ENCODE data around the gene POLDIP2. TPM values are rescaled to one million over a fixed set of nuclear protein-coding genes. Genes with fewer than 3 reads are reported as not detected.

POLDIP2 gene, protein sequence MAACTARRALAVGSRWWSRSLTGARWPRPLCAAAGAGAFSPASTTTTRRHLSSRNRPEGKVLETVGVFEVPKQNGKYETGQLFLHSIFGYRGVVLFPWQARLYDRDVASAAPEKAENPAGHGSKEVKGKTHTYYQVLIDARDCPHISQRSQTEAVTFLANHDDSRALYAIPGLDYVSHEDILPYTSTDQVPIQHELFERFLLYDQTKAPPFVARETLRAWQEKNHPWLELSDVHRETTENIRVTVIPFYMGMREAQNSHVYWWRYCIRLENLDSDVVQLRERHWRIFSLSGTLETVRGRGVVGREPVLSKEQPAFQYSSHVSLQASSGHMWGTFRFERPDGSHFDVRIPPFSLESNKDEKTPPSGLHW
- total RNA-seq (2014; rRNA removed; shearing (Covaris generic)): 95.1 and 102 TPM in 2 replicates

DNA sequence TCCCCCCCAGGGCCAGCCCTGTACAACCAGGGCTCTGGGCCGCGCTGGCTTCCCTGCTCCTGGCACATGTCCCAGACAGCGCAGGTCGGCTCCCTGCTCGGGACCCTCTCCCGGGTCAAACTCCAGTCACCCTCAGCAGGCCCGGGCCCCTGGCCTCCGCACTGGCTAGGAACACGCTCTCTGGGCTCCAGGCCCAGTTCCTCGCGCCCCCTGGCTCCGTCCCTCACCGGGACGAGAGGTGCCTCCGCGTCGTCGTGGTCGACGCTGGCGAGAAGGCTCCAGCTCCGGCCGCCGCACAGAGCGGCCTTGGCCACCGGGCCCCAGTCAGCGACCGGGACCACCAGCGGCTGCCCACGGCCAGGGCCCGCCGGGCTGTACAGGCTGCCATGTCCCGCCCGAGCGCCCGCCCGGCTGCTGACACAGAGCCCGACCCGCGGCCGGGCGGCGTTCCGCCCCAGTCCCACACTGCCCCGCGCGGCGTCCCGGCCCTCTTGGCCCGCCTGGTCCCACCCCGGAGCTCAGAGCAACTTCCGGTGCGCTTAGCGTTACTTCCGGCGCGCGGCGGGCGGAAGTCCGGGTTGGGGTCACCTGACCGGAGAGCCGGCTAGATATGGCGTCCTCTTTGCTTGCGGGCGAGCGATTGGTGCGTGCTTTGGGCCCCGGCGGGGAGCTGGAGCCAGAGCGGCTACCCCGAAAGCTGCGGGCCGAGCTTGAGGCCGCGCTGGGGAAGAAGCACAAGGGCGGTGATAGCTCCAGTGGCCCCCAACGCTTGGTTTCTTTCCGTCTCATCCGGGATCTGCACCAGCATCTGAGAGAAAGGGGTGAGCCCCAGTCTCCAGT lies at the start of gene POLDIP2:
Gene POLDIP2, minus strand, starts transcription at position 467 of the 840 bp plus-strand sequence. Its CDS starts 79 bp downstream, at position 388.
- DNase-seq: peak; percentile 97
- Histone ChIP-seq H3K27ac (peak within 1 kb of the TSS; percentile 71), H3K4me3 (peak within 1 kb of the TSS; percentile 93), H3K36me3 (peaks cover 39% of the 10 kb centered on the region), H3K4me1 (peaks cover 6% of the 10 kb centered on the region; the same call in 1 of the 2 replicates), H3K27me3 (no peaks in the 10 kb centered on the region), H3K9me3 (replicated peaks) (no peaks in the 10 kb centered on the region)

DNA sequence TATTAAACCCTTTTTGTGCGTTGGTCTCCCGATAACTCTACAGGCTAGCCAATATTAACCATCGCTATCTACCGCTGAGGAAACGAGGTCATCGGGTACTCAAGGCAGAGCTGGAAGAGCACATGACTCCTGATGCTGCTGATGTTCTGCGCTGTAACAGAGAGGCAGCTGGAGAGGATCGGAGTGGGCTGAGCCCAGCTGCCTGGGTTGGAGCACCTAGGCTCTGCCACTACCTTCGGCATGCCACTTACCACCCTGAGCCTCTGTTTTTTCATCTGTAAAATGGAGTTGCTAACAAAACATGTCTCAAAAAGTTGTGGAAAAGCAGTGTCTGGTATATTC lies 49.1 kb upstream of the POLDIP2 start:
- peaks cover 3% of the 10 kb centered on the region; the same call in 1 of the 2 replicates for H3K27me3 ChIP-seq
- peak in 1 of 2 experiments; percentile 35 for DNase-seq
- no peaks in the 10 kb centered on the region for H3K9me3 ChIP-seq (replicated peaks)
- no peaks in the 10 kb centered on the region for H3K36me3 ChIP-seq
- no peak overlapping the region for H3K27ac ChIP-seq
- H3K4me1 ChIP-seq: peaks cover 14% of the 10 kb centered on the region
- peak overlapping the region; percentile 83 for H3K4me3 ChIP-seq

DNA sequence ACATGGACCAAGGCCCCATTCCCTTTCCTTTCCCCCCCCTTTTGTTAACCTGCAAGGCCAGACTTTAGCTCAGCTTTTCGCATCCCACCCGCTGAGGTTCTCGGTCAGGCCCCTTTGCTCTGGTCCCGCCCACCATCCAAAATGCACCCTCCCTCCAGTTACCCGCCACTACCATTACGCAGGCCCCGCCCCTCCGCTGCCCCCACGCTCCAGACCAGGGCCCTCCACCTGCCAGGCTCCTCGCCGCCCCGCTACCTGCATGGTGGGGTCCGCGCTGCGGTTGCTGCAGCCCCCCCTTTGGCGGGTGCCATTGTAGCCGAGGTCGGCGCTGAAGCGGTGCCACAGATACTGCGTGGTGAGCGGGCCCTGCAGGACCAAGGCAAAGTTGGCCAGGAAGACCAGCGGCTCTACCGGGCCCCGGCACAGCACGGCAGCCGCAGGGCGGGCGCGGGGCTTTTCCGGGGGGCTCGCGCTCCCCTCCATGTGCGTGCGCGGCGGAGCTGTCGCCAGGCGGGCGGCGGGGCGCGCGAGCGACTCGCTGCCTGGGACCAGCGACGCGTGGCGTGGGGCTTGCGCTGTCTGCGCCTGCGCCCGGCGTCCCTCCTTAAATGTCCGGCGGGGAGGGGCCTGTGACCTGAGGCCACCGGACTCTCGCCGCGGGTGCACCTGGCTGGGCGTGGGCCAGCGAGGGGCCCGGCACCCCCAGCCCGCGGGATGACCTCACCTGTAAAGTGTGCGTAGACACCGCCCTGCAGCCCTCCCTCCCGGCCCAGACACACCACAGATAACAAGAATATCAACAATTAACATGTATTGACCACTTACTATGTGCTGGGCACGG lies 48.5 kb upstream of the POLDIP2 start, which contains the start of gene SLC46A1:
Gene SLC46A1, minus strand, starts transcription at position 581 of the 841 bp plus-strand sequence. Its CDS starts 98 bp downstream, at position 483.
- Histone ChIP-seq H3K4me3 (peak within 1 kb of the TSS; percentile 83), H3K27me3 (peaks cover 3% of the 10 kb centered on the region; the same call in 1 of the 2 replicates), H3K27ac (peak within 1 kb of the TSS; percentile 7; the same call in 1 of the 2 replicates), H3K4me1 (peaks cover 14% of the 10 kb centered on the region), H3K9me3 (replicated peaks) (no peaks in the 10 kb centered on the region), H3K36me3 (no peaks in the 10 kb centered on the region)
- peak; percentile 73 to 74 for DNase-seq

DNA sequence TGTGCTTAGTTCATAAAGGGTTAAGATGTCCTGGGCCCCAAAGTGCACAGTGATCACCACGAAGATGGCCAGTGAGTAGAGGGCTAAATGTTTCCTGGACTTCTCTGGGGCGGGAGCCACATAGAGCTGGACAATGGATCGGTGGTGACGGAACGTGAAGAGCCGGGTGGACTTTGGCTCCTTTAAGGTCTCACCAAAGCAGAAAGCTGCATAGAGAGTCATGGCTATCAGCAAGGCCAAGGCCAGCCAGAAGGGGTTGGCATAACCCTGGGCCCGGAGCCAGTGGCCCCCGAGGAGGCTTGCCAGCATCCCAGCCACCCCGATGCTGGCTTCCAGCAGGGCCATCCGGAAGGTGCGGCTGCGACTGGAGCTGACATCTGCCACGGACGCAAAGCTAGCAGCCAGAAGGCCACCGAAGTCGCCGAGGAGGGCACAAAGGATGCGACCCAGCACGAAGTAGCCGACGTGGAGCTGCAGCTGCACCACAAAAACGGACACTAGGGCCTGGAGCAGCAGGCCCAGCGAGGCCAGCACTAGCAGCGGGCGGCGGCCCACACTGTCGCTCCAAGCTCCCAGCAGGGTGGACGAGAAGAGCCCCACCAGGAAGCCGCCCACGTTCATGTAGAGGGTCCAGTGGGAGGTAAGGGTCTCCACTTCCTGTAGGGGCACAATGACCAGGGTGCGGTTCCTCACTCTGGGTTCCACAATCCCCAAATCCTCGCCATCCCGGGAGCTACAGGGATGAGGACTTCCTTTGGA lies 47.7 kb upstream of the POLDIP2 start:
- H3K4me1 ChIP-seq: peaks cover 14% of the 10 kb centered on the region
- peak overlapping the region; percentile 83 for H3K4me3 ChIP-seq
- DNase-seq: no peak
- H3K36me3 ChIP-seq: no peaks in the 10 kb centered on the region
- H3K27me3 ChIP-seq: no peaks in the 10 kb centered on the region
- no peak overlapping the region for H3K27ac ChIP-seq
- H3K9me3 ChIP-seq (replicated peaks): no peaks in the 10 kb centered on the region

DNA sequence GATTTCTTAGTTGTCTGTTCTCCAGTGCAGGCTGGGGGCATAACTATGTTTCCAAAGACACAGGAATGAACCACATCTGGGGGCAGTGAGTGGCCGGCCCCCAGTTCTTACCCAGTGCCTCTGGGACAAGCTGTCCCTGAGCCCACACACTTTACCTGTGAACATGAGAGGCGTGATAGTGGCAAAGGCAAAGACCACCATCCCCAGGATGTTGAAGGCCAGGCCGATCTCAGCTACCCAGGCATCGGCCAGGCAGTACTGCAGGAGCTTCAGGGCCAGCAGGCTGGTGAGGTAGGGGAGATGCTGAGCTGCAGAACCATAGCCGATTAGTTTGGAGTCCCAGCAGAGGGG lies 47.1 kb upstream of the POLDIP2 start:
- H3K9me3 ChIP-seq (replicated peaks): no peaks in the 10 kb centered on the region

DNA sequence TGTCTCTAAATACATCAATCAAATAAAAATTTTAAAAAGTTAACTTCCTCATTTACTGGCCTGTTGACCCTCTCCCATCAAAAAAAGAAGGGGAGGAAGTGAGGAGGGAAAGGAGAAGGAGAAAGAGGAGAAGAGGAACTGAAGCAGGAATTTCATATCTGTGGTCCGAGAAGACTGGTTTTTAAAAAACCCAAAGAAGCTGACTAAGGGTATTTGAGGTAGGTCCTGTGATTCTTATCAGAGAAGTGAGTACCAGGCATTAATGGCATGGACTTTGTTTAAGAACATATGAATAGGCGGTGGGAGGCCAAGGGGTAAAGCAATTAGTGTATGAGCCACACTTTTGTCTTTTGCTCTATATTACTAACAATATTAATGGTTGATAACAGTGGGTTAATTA lies 46.7 kb upstream of the POLDIP2 start:
- no peak for DNase-seq
- no peaks in the 10 kb centered on the region for H3K27me3 ChIP-seq
- no peak overlapping the region for H3K4me3 ChIP-seq
- no peaks in the 10 kb centered on the region for H3K9me3 ChIP-seq (replicated peaks)
- peaks cover 14% of the 10 kb centered on the region for H3K4me1 ChIP-seq
- no peak overlapping the region for H3K27ac ChIP-seq
- no peaks in the 10 kb centered on the region for H3K36me3 ChIP-seq

More for the DNA sequence above, 47.1 kb upstream of the POLDIP2 start:
- no peak overlapping the region for H3K4me3 ChIP-seq
- DNase-seq: no peak
- H3K27me3 ChIP-seq: no peaks in the 10 kb centered on the region
- peaks cover 14% of the 10 kb centered on the region for H3K4me1 ChIP-seq
- H3K27ac ChIP-seq: no peak overlapping the region
- no peaks in the 10 kb centered on the region for H3K36me3 ChIP-seq

DNA sequence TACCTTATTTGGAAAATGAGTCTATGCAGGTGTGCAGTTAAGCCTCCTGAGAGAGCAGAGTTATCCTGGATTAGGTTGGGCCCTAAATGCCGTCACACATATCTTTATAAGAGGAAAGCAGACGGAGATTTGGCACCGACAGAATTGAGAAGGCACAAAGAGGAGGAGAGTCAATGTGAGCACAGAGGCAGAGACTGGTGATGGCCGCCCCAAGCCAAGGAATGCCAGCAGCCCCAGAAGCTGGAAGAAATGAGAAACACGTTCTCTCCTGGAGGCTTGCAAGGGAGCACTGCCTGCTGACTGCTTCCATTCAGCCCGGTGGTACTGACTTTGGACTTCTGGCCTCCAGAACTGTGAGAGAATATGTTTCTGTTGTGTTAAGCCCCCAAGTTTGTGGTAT lies 45.5 kb upstream of the POLDIP2 start:
- no peak for DNase-seq
- no peaks in the 10 kb centered on the region for H3K36me3 ChIP-seq
- no peaks in the 10 kb centered on the region for H3K9me3 ChIP-seq (replicated peaks)
- no peaks in the 10 kb centered on the region for H3K27me3 ChIP-seq
- H3K27ac ChIP-seq: no peak overlapping the region
- no peak overlapping the region for H3K4me3 ChIP-seq
- H3K4me1 ChIP-seq: peaks cover 18% of the 10 kb centered on the region

DNA sequence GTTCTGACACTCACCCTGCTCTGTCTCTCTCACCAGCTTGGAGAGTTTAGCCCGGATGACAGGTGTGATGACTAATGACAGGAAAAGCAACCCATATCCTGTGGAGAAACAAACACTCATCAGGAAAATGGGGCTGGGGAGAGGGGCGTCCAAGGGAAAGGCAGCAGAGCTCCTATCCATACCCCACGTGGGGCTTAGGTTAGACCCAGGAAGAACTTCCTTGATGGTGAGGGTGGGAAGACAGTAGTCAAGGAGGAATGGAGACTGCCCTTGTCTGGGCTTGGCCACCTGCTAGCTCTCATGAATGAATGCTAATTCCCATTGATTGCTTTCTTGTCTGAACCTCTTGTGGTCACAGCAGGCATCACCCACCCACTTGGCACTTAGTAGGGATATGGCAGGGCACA lies 44.9 kb upstream of the POLDIP2 start:
- DNase-seq: no peak
- H3K36me3 ChIP-seq: no peaks in the 10 kb centered on the region
- no peaks in the 10 kb centered on the region for H3K27me3 ChIP-seq
- H3K9me3 ChIP-seq (replicated peaks): no peaks in the 10 kb centered on the region
- no peak overlapping the region for H3K27ac ChIP-seq
- peaks cover 13% of the 10 kb centered on the region for H3K4me1 ChIP-seq
- no peak overlapping the region for H3K4me3 ChIP-seq

DNA sequence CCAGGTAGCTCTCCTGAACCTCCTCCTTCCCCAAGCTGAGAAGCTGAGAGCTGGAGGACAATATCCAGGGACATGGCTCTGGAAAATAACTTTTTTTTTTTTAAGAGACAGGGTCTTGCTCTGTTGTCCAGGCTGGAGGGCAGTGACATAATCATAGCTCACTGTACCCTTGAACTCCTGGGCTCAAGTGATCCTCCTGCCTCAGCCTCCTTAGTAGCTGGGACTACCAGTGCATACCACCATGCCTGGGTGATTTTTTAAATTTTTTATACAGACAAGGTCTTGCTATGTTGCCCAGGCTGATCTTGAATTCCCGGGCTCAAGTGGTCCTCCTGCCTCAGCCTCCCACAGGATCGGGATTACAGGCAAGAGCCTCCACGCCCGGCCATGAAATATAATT lies 42.5 kb upstream of the POLDIP2 start:
- Histone ChIP-seq H3K9me3 (replicated peaks) (no peaks in the 10 kb centered on the region), H3K4me1 (peaks cover 7% of the 10 kb centered on the region), H3K27me3 (no peaks in the 10 kb centered on the region), H3K36me3 (peaks cover 6% of the 10 kb centered on the region; the same call in 1 of the 2 replicates), H3K4me3 (no peak overlapping the region), H3K27ac (no peak overlapping the region)
- DNase-seq: no peak

DNA sequence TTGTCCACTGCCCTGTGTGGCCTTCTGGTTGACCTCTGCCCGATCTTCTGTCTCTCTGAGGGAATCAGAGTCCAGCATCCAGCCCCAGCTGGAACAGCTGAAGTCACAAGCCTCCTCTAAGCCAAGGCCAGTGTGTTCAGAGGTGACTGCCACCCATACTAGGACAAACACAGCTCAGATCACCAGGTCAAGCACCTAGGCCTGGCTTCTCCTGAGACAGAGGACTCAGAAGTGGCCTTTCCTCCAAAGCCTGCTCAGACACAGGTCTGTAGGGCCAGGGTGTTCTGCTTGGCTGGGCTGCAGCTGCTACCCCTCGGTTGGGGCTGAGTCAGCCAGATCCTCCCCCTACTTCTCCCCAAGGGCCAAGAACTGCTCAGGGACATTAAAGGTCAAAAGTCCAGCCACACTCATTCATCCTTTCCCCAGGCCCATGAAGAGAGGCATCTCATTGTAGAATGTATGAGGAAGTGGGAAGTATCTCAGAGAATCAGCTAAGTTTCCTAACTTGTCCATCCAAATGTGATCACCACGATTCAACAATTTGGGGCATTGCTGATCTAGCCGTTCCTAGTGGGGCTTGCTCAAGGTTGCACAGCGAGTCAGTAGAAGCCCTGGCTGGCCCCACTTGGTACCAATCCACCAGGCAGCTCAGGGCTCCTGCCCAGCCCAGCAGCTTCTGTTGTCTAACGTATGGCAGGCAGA lies 41.1 kb upstream of the POLDIP2 start:
- peak in 1 of 2 experiments; percentile 40 for DNase-seq
- Histone ChIP-seq H3K9me3 (replicated peaks) (no peaks in the 10 kb centered on the region), H3K4me1 (peaks cover 7% of the 10 kb centered on the region), H3K36me3 (peaks cover 9% of the 10 kb centered on the region), H3K27me3 (no peaks in the 10 kb centered on the region), H3K4me3 (no peak overlapping the region), H3K27ac (0 out of 2 replicates have a peak overlapping the region, but pooled peaks have one; percentile 10)

DNA sequence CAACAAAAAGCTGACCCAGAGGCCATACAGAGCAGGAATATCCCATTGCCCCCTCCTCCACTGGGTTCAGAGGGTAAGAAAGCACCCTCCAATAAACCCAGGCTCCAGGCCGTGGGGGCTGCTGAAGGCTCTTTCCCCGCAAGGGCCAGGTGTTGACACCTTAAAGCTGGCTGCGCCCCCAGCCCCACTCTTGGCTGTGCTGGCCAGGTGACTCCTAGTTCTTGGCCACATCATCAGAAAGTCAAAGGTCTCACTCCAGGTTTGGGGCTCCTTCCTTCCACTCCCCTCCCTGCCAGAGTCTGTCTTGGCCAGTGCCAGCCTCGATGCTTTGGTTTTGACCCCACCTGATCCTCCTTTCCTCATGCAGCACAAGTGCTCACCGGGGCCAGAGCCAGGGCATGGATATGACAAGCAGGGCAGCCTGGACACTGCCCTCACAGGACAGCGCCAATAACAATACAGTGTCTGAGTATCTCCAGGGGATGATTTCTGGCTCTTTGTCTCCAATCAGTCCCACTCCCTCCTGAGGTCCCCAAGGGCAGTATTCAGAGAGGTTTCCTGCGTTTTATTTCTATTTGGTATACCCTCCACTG lies 40.5 kb upstream of the POLDIP2 start:
- DNase-seq: no peak
- no peaks in the 10 kb centered on the region for H3K9me3 ChIP-seq (replicated peaks)
- H3K4me1 ChIP-seq: peaks cover 7% of the 10 kb centered on the region
- H3K36me3 ChIP-seq: peaks cover 11% of the 10 kb centered on the region
- no peak overlapping the region for H3K27ac ChIP-seq
- H3K4me3 ChIP-seq: no peak overlapping the region
- H3K27me3 ChIP-seq: no peaks in the 10 kb centered on the region

DNA sequence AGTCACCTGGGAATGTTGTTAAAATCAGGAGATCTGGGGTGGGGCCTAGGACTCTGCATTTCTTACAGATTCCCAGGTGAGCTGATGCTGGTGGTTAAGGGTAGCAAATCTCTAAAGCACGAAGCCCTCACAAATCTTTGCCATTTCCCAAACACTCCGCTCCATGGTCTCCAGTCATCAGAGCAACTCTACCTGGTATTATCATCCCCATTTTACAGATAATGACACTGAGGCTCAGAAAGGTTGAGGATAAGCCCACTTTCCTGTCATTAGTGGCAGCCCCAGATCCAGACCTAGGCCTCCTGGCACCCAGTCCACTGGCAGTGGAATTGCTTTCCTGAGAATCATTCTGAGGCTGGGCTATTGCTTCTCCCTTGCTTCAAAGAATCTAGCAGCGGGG lies 39.9 kb upstream of the POLDIP2 start:
- Histone ChIP-seq H3K36me3 (peaks cover 12% of the 10 kb centered on the region), H3K27me3 (no peaks in the 10 kb centered on the region), H3K27ac (no peak overlapping the region), H3K4me3 (no peak overlapping the region), H3K4me1 (peaks cover 7% of the 10 kb centered on the region), H3K9me3 (replicated peaks) (no peaks in the 10 kb centered on the region)
- DNase-seq: no peak

DNA sequence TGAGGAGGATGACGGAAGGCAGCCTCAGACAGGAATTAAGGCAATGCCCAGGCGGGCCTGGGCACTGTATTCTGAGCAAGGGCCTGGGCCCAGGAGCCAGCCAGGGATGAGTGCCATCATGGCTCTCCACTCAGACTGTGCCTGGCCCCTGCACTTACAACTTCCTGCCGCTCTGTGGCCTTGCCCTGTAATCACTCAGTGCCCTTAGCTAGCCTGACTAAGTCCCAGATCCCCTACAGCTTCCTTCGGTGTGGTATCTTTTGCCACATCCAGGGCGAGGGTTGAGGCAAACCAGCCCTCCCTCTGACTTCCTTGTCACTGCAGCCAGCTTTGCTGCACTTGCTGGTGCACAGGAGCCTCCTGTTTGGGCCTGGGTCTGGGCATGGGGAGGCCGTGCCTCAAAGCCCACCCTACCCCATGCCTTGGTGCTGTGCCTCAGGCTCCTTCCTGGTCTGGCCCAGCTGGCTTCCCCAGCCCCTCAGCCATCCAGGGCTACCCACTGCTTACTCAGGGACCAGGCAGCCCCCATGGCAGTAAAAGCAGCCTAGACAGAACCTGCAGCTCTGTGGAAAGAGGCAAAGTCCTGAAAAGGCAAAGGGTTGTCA lies 39.4 kb upstream of the POLDIP2 start:
- no peak overlapping the region for H3K27ac ChIP-seq
- no peaks in the 10 kb centered on the region for H3K27me3 ChIP-seq
- H3K4me3 ChIP-seq: no peak overlapping the region
- peaks cover 12% of the 10 kb centered on the region for H3K36me3 ChIP-seq
- H3K9me3 ChIP-seq (replicated peaks): no peaks in the 10 kb centered on the region
- H3K4me1 ChIP-seq: peaks cover 7% of the 10 kb centered on the region
- no peak for DNase-seq

Data from SJCRH30 (cell line).